Stimulated activated CD8-positive, alpha-beta memory T cell treated with anti-CD3 and anti-CD28 coated beads, Interleukin-2, amount 100 ng/mL, for 48 hours (primary cell): ENCODE results near the gene SLC22A23.

Source experiments
- DNase-seq, 2 donors: peaks; one replicate each; pipeline ENCODE4 v3.0.0-alpha.2; 2020; ENCODE audit warnings: low read depth in 2 of 2

SLC22A23 gene

GRCh38 chr6:3456898-3457709 is at the start of gene SLC22A23:
TSS of gene SLC22A23 (minus strand) at chr6:3457050. CDS start at chr6:3456559, 491 bp downstream.
- peak; percentile 38 to 43 for DNase-seq

- DNase-seq, result no peak
Observed at GRCh38 chr6:3506200-3506599, 49.4 kb upstream of the SLC22A23 start.

- DNase-seq, result no peak
Observed at GRCh38 chr6:3504938-3505805, 48.3 kb upstream of the SLC22A23 start.

- no peak for DNase-seq
Observed at GRCh38 chr6:3504354-3504753, 47.5 kb upstream of the SLC22A23 start.

- DNase-seq, result no peak
Observed at GRCh38 chr6:3501826-3502500, 45.1 kb upstream of the SLC22A23 start.

- no peak for DNase-seq
Observed at GRCh38 chr6:3500262-3501014, 43.6 kb upstream of the SLC22A23 start.

- DNase-seq, result no peak
Observed at GRCh38 chr6:3499603-3500002, 42.8 kb upstream of the SLC22A23 start.

- no peak for DNase-seq
Observed at GRCh38 chr6:3496395-3496794, 39.5 kb upstream of the SLC22A23 start.

GRCh38 chr6:3494391-3495100 is 37.7 kb upstream of the SLC22A23 start:
- DNase-seq, result no peak

GRCh38 chr6:3490625-3490980 is 33.8 kb upstream of the SLC22A23 start:
- no peak for DNase-seq

- DNase-seq, result no peak
Observed at GRCh38 chr6:3489961-3490624, 33.2 kb upstream of the SLC22A23 start.

GRCh38 chr6:3489027-3489757 is 32.3 kb upstream of the SLC22A23 start:
- DNase-seq, result no peak

GRCh38 chr6:3484946-3485345 is 28.1 kb upstream of the SLC22A23 start:
- DNase-seq, result no peak

- no peak for DNase-seq
Observed at GRCh38 chr6:3484192-3484591, 27.3 kb upstream of the SLC22A23 start.

- no peak for DNase-seq
Observed at GRCh38 chr6:3483675-3484074, 26.8 kb upstream of the SLC22A23 start.

GRCh38 chr6:3482869-3483268 is 26.0 kb upstream of the SLC22A23 start:
- no peak for DNase-seq

- DNase-seq, result no peak
Observed at GRCh38 chr6:3481640-3482039, 24.8 kb upstream of the SLC22A23 start.

GRCh38 chr6:3480009-3480408 is 23.2 kb upstream of the SLC22A23 start:
- DNase-seq, result no peak

- DNase-seq, result no peak
Observed at GRCh38 chr6:3473773-3474172, 16.9 kb upstream of the SLC22A23 start.

GRCh38 chr6:3471711-3472110 is 14.9 kb upstream of the SLC22A23 start:
- DNase-seq, result no peak
